GM18507 (cell line): Measurements from ENCODE around the gene EHBP1L1.
"Not testable (repeated sequence)": the region's sequence is repeated elsewhere in the genome, so short reads cannot be mapped to it uniquely, and the experiment has no call there.

ENCODE experiments used
- DNase-seq: peaks from one replicate; pipeline ENCODE4 v3.0.0; 2011; ENCODE audit warnings: low read depth; ENCODE audit not compliant: insufficient read length; ENCODE audit errors: extremely low spot score
- FAIRE-seq: peaks from 2 replicates; lab custom pipeline; 2011; peaks lifted over from hg19 to GRCh38; lab: Jason Lieb, UNC

EHBP1L1 gene

DNA sequence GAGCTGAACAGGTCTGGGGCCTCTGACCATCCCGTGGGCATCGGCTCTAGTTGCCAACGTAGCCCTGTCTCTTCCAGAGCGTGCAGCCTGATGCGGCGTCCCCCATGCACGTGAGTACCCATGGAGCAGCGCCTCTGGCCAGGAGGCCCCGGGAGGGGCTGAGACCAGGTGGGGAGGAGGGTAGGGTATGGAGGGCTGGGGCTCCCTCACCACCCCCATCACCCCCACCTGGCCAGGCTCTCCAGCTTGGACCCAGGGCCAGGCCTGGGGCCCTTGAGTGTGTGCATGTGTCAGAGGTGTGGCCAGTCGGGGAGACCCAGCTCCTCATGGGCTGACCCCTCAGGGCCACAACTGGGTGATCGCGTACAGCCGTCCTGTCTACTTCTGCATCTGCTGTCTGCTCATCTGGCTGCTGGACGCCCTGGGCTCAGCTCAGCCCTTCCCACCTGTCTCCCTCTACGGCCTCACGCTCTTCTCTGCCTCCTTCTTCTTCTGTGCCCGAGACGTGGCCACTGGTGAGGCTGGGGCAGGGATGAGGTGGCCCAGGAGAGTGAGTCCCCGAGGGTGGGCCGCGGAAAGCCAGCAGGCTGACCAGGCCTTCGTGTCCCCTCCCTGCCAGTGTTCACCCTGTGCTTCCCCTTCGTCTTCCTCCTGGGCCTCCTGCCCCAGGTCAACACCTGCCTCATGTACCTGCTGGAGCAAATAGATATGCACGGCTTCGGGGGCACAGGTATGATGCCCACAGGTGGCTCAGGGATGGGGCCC is 48.2 kb downstream of the EHBP1L1 start:
- DNase-seq (no peak), FAIRE-seq (no peak)

DNA sequence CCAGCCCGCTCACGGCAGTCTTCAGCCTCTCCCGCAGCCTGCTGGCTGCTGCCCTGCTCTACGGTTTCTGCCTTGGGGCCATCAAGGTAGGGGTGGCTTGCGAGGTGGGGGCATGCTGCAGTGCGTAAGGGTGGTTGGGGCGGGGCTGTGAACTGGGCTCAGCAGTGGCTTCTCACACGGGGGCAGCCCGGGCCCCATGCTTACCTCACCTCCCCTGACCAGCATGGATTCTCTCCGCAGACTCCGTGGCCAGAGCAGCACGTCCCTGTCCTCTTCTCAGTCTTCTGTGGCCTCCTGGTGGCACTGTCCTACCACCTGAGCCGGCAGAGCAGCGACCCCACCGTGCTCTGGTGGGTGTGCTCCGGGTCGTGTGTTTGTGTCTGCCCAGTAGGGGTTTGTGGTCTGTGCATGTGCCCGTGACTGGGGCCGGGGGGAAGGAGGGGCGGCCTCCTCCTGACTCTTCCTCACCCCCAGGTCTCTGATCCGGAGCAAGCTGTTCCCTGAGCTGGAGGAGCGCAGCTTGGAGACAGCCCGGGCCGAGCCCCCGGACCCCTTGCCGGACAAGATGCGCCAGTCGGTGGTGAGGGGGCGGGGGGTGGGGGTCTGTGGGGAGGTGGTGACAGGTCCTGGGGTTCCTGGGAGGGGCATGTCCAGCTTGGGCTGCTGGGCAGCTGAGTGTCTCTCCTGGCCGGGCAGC is 49.2 kb downstream of the EHBP1L1 start:
- DNase-seq = no peak
- no peak for FAIRE-seq

DNA sequence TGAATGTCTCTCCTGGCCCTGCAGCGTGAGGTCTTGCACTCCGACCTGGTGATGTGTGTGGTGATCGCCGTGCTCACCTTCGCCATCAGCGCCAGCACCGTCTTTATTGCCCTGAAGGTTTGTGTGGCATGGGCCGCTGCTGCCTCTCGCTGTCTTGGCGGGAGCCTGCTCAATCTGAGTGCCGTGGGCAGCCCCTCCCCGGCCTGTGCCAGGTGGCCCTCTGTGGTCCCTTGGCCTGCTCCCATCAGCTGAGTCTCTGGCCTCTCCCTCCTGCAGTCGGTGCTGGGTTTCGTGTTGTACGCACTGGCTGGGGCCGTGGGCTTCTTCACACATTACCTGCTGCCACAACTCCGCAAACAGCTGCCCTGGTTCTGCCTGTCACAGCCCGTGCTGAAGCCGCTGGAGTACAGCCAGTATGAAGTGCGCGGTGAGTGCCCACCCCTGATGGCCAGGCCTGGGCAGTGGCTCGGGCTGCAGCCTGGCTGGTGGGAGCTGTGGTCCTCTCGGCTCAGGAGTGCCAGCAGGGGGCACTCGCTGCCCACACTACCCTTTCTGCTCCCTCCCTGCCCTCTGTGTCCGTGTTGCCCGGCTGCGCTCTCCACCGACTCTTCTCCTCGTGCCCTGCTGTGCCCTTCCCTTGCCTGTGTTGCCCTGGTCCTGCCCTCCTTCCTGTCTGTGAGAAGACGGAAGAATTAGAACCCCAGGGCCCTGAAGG is 49.9 kb downstream of the EHBP1L1 start:
- FAIRE-seq = no peak
- no peak for DNase-seq

DNA sequence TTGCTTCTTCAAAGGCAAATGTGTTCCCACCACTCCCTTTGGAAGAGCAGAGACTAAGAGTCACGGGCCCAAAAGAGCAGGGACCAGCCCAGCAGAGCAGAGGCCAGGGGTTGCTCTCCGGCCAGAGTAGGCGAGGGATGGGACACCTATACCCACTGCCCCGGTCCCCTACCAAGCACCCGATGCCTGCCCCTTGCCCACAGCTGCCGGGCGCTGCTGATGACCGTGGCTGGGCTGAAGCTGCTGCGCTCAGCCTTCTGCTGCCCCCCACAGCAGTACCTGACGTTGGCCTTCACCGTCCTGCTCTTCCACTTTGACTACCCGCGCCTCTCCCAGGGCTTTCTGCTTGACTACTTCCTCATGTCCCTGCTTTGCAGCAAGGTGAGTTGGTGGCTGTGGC is 51.3 kb downstream of the EHBP1L1 start:
- no peak for DNase-seq
- FAIRE-seq = no peak

DNA sequence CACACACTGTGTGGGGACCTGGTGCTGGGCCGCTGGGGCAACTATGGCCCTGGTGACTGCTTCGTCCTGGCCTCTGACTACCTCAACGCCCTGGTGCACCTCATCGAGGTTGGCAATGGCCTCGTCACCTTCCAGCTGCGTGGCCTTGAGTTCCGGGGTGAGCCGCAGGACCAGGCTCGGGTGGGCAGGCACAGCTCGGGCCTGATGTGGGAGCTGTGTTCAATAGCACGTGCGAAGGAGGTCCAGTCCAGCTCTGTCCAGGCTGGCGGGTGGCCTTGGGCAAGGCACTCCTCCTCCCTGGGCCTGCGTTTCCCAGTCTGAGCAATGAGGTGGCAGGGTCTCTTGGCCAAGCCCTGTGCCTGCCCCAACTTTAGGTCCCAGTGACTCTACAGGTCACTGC is 53.7 kb downstream of the EHBP1L1 start:
- no peak for DNase-seq
- no peak for FAIRE-seq

DNA sequence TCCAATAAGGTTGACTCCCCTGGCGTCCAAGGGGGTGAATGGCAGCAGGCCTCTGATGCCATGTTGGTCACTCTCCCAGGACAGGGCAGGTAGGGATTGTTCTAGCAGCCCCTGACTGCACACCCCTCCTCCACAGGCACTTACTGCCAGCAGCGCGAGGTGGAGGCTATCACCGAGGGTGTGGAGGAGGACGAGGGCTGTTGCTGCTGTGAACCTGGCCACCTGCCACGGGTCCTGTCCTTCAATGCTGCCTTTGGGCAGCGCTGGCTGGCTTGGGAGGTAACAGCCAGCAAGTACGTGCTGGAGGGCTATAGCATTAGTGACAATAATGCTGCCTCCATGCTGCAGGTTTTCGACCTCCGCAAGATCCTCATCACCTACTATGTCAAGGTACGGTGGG is 54.4 kb downstream of the EHBP1L1 start:
- FAIRE-seq = no peak
- no peak for DNase-seq

DNA sequence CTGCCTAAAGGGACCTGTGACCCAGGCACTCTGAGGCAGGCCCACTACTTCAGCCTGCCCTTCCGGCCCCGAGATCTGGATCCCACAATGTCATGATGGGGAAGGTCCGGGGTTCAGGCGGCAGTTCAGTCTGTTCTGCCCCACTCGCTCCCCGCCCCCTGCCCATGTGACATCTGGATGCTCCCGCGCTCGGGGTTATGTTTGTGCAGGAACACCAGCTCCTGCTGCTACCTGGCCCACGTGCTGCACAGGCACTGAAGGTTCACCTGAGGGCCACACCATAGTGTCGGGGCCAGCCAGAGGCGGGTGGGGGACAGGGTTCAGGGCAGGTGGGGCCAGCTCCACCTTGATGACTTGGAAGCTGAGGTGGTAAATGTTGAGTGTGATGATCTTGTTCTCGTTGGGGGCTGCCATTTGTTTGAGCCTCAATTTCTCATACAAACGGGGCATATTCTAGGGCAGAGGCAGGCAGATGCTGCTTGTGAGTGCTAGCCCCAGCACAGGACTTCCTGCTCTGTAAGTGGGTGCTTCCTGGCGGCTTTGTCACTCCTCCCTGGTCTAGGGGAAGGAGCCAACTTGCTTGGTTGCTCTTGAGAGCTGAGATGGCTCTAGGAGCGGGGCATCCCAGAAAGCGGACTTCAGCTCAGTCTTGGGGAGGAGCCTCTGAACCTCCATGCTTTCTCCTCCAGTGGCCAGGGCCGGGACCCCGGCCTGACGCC is 57.7 kb downstream of the EHBP1L1 start:
- no peak for DNase-seq
- no peak for FAIRE-seq

DNA sequence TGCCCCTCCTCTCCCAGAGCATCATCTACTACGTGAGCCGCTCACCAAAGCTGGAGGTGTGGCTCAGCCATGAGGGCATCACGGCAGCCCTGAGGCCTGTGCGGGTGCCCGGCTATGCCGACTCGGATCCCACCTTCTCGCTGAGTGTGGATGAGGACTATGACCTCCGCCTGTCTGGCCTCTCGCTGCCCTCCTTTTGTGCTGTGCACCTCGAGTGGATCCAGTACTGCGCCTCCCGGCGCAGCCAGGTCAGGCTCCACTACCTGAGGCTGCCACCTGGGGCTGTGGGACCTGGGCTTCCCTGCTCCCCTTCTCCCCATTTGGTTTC is 58.2 kb downstream of the EHBP1L1 start:
- no peak for DNase-seq
- FAIRE-seq = no peak

DNA sequence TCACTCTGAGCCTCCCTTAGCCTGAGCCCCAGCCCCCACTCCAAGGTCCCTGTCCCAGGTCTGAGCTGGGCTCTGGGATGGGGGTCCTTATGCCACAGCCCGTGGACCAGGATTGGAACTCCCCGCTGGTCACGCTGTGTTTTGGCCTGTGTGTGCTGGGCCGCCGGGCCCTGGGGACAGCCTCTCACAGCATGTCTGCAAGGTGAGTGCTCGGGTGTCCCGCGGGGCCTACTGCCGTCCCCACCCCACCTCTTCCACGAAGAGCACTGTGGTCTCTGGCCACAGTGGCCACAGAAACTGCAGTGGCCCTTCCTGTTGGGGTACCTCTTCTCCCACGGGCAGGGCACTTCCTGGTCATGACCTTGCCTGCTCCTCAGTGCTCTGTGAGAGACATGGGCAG is 58.6 kb downstream of the EHBP1L1 start:
- DNase-seq (no peak), FAIRE-seq (no peak)

DNA sequence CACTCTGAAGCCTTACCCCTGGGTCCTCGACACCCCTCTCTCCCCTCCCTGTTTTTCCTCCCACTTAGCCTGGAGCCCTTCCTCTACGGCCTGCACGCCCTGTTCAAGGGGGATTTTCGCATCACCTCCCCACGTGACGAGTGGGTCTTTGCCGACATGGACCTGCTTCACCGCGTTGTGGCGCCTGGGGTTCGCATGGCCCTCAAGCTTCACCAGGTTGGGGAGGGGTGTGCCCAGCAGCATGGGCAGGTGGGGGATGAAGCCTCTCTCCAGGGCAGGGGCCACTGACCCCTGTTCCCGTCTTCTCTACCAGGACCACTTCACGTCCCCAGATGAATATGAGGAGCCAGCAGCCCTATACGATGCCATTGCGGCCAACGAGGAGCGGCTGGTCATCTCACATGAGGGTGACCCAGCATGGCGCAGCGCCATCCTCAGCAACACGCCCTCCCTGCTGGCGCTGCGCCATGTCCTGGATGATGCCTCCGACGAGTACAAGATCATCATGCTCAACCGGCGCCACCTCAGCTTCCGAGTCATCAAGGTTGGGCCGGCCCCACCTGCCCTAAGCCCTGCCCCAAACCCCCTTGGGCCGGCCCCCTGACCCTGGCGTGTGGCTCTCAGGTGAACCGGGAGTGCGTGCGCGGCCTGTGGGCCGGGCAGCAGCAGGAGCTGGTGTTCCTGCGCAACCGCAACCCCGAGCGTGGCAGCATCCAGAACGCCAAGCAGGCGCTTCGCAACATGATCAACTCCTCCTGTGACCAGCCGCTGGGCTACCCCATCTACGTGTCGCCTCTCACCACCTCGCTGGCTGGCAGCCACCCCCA is 59.3 kb downstream of the EHBP1L1 start:
- no peak for FAIRE-seq
- DNase-seq = no peak

DNA sequence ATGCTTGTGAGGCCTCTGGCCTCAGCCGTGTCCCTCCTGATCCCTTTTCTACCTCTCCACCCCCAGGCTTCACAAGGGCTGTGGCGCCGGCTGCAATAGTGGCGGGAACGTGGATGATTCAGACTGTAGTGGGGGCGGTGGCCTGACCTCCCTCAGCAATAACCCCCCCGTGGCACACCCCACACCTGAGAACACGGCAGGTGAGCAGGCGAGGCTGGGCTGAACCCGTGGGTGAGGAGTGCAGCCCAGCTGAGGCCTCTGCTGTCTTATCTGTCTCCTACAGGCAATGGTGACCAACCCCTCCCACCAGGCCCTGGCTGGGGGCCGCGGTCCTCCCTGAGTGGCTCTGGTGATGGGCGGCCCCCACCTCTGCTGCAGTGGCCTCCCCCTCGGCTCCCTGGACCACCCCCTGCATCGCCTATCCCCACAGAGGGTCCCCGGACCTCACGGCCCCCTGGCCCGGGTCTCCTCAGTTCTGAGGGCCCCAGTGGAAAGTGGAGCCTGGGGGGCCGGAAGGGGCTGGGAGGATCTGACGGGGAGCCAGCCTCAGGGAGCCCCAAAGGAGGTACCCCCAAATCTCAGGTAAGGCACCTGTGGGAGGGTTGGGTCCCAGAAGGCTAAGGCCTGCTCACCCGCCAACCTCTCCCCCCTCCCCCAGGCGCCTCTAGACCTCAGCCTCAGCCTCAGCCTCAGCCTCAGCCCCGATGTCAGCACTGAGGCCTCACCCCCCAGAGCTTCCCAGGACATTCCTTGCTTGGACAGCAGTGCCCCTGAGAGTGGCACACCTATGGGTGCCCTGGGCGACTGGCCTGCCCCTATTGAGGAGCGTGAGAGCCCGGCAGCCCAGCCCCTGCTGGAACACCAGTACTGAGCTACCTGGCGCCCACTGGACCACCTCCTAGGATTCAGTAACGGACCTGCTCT is 60.5 kb downstream of the EHBP1L1 start:
- no peak for FAIRE-seq
- no peak for DNase-seq

DNA sequence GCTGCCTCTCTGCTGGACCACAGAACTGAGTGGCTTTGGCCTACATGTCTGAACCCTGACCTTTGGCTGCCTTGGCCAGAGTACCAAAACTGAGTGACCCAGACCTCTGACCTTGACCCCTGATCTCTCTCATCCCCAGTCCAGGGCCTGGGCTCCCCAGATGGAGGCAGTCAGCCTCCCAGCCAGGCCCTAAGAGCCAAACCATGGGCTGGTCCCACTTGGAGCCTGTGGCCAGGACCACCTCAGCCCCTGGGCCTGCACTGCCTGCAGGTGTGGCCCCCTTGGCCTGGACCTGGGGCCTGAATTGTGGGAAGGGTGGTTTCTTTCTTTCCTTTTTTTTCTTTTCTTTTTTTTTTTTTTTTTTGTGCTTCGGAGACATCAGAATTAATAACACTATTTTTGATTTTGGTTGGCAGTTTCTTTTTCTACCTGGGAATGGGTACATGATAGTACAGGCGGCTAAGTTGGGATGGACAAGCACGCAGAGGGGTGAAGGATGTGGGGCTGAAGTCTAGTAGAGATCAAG is 61.2 kb downstream of the EHBP1L1 start:
- DNase-seq (no peak), FAIRE-seq (no peak)

DNA sequence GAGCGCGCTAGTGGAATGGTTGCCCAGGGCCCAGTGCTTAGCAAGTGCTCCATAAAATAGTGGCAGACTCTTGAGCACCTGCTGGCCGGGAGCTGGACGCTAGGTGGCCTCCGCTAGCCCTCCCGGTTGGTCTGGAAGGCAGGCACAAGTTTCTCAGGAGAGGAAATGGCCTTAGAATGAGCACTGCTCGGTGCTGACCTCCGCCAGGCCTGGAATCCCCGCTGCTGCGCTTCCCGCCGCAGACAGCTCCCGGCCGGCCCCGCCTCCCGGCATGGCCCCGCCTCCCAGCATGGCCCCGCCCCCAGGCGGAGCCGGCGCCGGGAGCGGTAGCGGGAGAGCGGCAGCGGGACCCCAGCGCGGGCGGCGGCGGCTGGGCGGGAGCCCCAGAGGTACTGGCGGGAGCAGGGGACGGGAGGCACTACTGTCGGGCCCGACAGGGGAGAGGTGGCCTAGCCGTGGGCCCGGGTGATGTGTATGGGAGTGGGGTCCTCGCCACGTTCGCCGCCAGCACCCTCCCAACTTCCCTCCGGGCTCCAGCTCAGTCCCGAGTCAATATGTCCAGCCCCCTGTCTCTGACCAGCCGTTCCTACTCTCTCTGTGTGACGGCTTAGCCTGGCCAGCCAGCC is 62.1 kb downstream of the EHBP1L1 start, which contains the start of gene SIPA1:
Gene SIPA1, plus strand, starts transcription at position 308 of the 626 bp plus-strand sequence. CDS start 2,821 bp downstream, outside the sequence.
- DNase-seq (no peak), FAIRE-seq (peak; percentile 87)

DNA sequence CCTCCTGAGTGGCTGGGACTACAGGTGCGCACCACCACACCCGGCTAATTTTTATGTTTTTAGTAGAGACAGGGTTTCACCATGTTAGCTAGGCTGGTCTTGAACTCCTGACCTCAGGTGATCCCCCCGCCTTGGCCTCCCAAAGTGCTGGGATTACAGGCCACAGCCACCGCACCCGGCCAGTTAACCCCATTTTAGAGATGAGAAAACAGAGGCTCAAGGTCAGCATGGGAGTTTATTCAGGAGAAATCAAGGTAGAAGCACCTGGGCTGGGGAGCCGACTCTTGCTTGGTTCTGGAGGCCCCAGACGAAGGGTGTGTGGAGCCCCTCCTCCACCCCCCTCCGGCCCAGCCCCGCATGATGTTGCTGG is 63.4 kb downstream of the EHBP1L1 start:
- DNase-seq, FAIRE-seq: not testable (repeated sequence)

DNA sequence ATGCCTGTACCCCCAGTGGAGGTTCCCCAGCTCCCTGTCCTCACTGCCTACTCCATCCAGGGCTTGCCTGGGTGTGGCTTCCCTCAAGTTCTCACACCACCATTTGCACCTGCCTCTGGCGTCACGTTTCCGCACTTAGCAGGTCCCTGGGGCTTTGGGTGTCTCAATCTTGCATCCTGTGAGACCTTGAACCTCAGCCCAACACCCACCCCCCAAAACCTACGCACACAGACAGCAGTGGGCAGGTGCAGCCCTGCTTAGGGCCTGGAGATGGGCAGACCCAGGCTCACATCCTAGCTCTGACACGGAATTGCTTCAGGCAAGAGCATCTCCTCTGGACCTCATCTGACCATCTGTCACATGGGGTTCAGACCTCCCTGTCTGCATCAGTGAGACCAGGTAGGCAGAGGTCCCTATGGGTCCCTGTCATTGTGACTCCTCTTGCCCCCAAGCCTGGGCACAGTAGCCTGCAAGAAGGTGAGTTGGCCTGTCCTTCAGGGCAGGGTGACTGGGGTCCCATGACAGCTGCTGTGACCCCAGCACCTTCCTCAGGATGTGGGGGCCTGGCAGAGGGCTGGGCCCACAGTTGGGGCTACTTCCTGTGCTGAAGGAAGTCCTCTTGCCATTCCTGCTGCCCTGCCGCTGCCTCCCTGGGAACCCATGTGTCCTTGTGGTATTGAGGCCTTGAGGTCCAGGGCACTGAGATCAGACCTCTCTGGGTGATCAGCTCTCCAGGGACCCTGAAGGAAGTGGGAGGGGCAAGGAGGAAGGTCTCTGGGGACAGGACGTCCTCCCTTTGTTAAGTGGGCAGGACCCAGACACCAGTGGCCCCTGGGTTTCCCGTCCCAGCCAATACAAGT is 64.0 kb downstream of the EHBP1L1 start:
- FAIRE-seq = peak; percentile 98
- DNase-seq = no peak

DNA sequence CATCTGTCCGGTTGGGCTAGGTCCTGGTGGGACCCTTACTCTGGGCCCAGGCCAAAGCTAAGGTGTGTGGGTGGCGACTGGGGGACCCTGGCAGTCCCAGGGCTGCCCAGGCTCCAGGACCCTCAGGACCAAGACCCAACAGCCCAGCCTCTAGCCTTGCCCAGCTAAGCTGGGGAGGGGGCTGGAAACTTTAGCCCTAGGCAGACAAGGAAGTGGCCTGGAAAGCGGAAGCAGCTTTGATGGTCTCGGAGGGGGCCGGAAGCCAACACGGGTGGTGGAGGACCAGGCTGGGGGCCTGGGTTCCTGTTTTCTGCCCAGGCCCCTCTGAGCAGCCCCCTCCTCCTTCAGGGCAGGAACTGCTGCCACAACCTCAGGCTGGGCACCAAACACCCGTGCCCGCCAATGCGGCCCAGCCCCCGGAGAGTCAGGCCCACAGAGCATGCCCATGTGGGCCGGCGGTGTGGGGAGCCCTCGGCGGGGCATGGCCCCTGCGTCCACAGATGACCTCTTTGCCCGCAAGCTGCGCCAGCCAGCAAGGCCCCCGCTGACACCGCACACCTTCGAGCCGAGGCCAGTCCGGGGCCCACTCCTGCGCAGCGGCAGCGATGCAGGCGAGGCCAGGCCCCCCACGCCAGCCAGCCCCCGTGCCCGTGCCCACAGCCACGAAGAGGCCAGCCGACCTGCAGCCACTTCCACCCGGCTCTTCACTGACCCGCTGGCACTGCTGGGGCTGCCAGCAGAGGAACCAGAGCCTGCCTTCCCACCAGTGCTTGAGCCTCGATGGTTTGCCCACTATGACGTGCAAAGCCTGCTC is 64.8 kb downstream of the EHBP1L1 start:
- FAIRE-seq (no peak), DNase-seq (no peak)
